IMR-90 (cell line): ENCODE results near the gene NEK9. TPM values are rescaled to one million over a fixed set of nuclear protein-coding genes. Genes with fewer than 3 reads are reported as not detected.

ENCODE experiments used
- ATAC-seq: fragments of 200-7000 bp; cut with Tn5 transposase; 2 replicates; pipeline ENCODE4 v1.9.1; 2020; ENCODE audit warnings: low read depth, mild to moderate bottlenecking, moderate library complexity
- BruUV-seq: library from RNA; stranded (reverse); fragments of 400-500 nt; replicated peaks from 2 replicates; lab custom pipeline; 2021; lab: Mats Ljungman, UMichigan
- CTCF ChIA-PET: fragments of 300-600 bp; formaldehyde crosslinking; extraction: SDS; loops from one replicate; lab custom pipeline; 2021; ENCODE audit warnings: antibody characterized with exemption; lab: Yijun Ruan, JAX
- POLR2A ChIA-PET: fragments of 300-600 bp; sonication (Branson Sonifier 250); formaldehyde crosslinking; loops from one replicate; lab custom pipeline; 2022; ENCODE audit warnings: antibody characterized with exemption; ENCODE audit not compliant: unreplicated experiment; lab: Charles Lee
- DNase-seq: peaks from one replicate; pipeline ENCODE4 v3.0.0; 2013
- H2AFZ ChIP-seq: replicated peaks from 2 replicates; pipeline ENCODE3; 2013; ENCODE audit warnings: low read length, mild to moderate bottlenecking; ENCODE audit not compliant: poor library complexity
- H2AK5ac ChIP-seq: 2 replicates; pipeline ENCODE4 v1.6.1; 2013; ENCODE audit warnings: low read depth, low read length, inconsistent platforms
- H2AK9ac ChIP-seq: replicated peaks from 2 replicates; pipeline ENCODE3; 2013; ENCODE audit warnings: mild to moderate bottlenecking, low read depth, low read length, moderate library complexity; ENCODE audit not compliant: poor library complexity
- H2BK120ac ChIP-seq: 2 replicates; pipeline ENCODE4 v1.6.1; 2013; ENCODE audit warnings: low read depth, low read length, inconsistent platforms
- H2BK15ac ChIP-seq: 3 replicates; pipeline ENCODE4 v1.6.1; 2013; ENCODE audit warnings: low read depth, low read length, inconsistent platforms
- H2BK20ac ChIP-seq: 2 replicates; pipeline ENCODE4 v1.6.1; 2013; ENCODE audit warnings: low read depth, mild to moderate bottlenecking, inconsistent platforms, low read length, moderate library complexity
- H2BK5ac ChIP-seq: 2 replicates; pipeline ENCODE4 v1.6.1; 2013; ENCODE audit warnings: mild to moderate bottlenecking, low read depth, low read length, inconsistent platforms; ENCODE audit not compliant: poor library complexity, severe bottlenecking
- H3K14ac ChIP-seq: replicated peaks from 2 replicates; pipeline ENCODE4 v1.6.1; 2013; ENCODE audit warnings: low read depth, low read length, inconsistent platforms
- H3K18ac ChIP-seq: 2 replicates; pipeline ENCODE4 v1.6.1; 2013; ENCODE audit warnings: low read depth, low read length, control low read depth
- H3K23ac ChIP-seq: 2 replicates; pipeline ENCODE4 v1.6.1; 2013; ENCODE audit warnings: low read depth, low read length, inconsistent platforms
- H3K27ac ChIP-seq: 2 replicates; pipeline ENCODE4 v1.5.1; 2013; ENCODE audit warnings: mild to moderate bottlenecking, control low read depth, low read length; ENCODE audit not compliant: insufficient read depth
- H3K27me3 ChIP-seq: 2 replicates; pipeline ENCODE4 v1.6.1; 2013; ENCODE audit warnings: low read length; ENCODE audit not compliant: control insufficient read depth, insufficient read depth
- H3K36me3 ChIP-seq: 2 replicates; pipeline ENCODE4 v1.6.1; 2013; ENCODE audit warnings: low read length, mixed read lengths; ENCODE audit not compliant: control insufficient read depth, insufficient read depth
- H3K4ac ChIP-seq: 2 replicates; pipeline ENCODE4 v1.6.1; 2013; ENCODE audit warnings: low read depth, low read length, inconsistent platforms
- H3K4me1 ChIP-seq: 2 replicates; pipeline ENCODE4 v1.6.1; 2013; ENCODE audit warnings: low read length, mixed read lengths; ENCODE audit not compliant: control insufficient read depth, insufficient read depth
- H3K4me2 ChIP-seq: 2 replicates; pipeline ENCODE4 v1.6.1; 2013; ENCODE audit warnings: low read depth, mild to moderate bottlenecking, control low read depth, low read length, moderate library complexity
- H3K4me3 ChIP-seq: 2 replicates; pipeline ENCODE4 v1.5.1; 2013; ENCODE audit warnings: low read depth, mild to moderate bottlenecking, control low read depth, low read length, moderate library complexity; ENCODE audit not compliant: insufficient read depth
- H3K56ac ChIP-seq: 2 replicates; pipeline ENCODE4 v1.6.1; 2013; ENCODE audit warnings: low read length, inconsistent platforms; ENCODE audit not compliant: insufficient read depth; ENCODE audit errors: extremely low read depth
- H3K79me1 ChIP-seq, 2 experiments: 2 replicates each; pipeline ENCODE4 v1.6.1; 2013; ENCODE audit warnings: low read length in 2 of 2, inconsistent platforms in 1 of 2, low read depth in 1 of 2
- H3K9ac ChIP-seq: 2 replicates; pipeline ENCODE4 v1.6.1; 2013; ENCODE audit warnings: low read depth, low read length, control low read depth
- H3K9me1 ChIP-seq: 2 replicates; pipeline ENCODE4 v1.6.1; 2013; ENCODE audit warnings: low read length, inconsistent platforms; ENCODE audit not compliant: insufficient read depth
- H3K9me3 ChIP-seq: 2 replicates; pipeline ENCODE4 v1.6.1; 2013; ENCODE audit warnings: low read length; ENCODE audit not compliant: control insufficient read depth, insufficient read depth
- H4K20me1 ChIP-seq: 2 replicates; pipeline ENCODE4 v1.6.1; 2013; ENCODE audit warnings: low read length, inconsistent platforms; ENCODE audit not compliant: insufficient read depth
- H4K5ac ChIP-seq: 2 replicates; pipeline ENCODE4 v1.6.1; 2013; ENCODE audit warnings: mild to moderate bottlenecking, low read depth, low read length, control low read depth
- H4K8ac ChIP-seq, 2 experiments: 2 replicates each; pipeline ENCODE4 v1.6.1; 2013; ENCODE audit warnings: low read depth in 2 of 2, low read length in 2 of 2, control low read depth in 1 of 2, inconsistent platforms in 1 of 2
- H4K91ac ChIP-seq: 2 replicates; pipeline ENCODE4 v1.6.1; 2013; ENCODE audit warnings: low read depth, low read length, inconsistent platforms; ENCODE audit not compliant: insufficient read depth
- CEBPB ChIP-seq: IDR thresholded peaks from 2 replicates; pipeline ENCODE4 v1.6.1; 2012; ENCODE audit warnings: low read depth, low read length, improper control_type of control experiment
- CTCF ChIP-seq: conservative IDR thresholded peaks from 2 replicates; pipeline ENCODE4 v1.5.1; 2012; ENCODE audit warnings: mild to moderate bottlenecking, low read depth, low read length, improper control_type of control experiment
- FOS ChIP-seq: fragments of 150-350 bp; IDR thresholded peaks from 2 replicates; pipeline ENCODE4 v1.6.1; 2016; ENCODE audit warnings: low read depth, low read length
- MAZ ChIP-seq: IDR thresholded peaks from 2 replicates; pipeline ENCODE4 v1.6.1; 2012; ENCODE audit warnings: low read depth, mild to moderate bottlenecking, low read length, improper control_type of control experiment, moderate library complexity, borderline replicate concordance
- MXI1 ChIP-seq: IDR thresholded peaks from 2 replicates; pipeline ENCODE4 v1.6.1; 2012; ENCODE audit warnings: low read depth, mild to moderate bottlenecking, low read length, moderate library complexity, borderline replicate concordance
- NFE2L2 ChIP-seq: fragments of 150-350 bp; IDR thresholded peaks from 2 replicates; pipeline ENCODE4 v1.6.1; 2016; ENCODE audit warnings: low read depth, mild to moderate bottlenecking, low read length
- RCOR1 ChIP-seq: IDR thresholded peaks from 2 replicates; pipeline ENCODE4 v1.6.1; 2012; ENCODE audit warnings: mild to moderate bottlenecking, low read length, improper control_type of control experiment; ENCODE audit not compliant: insufficient replicate concordance
- WGBS, 2 experiments: methylation state at CpG; one replicate each; pipeline versions ENCODE4 v1.1.5 to v1.1.7; 2013; ENCODE audit warnings: missing lambda C conversion rate in 2 of 2; ENCODE audit not compliant: insufficient read length in 1 of 2; ENCODE audit errors: extremely low coverage in 2 of 2; 5-methylcytosine and 5-hydroxymethylcytosine counted together
- dilution Hi-C: fragments of 300-500 bp; cut with HindIII; formaldehyde crosslinking; loops from one replicate; pipeline ENCODE4 v1.14.3; 2018; ENCODE audit warnings: low sequenced_read_pairs; ENCODE audit not compliant: unreplicated experiment
- in situ Hi-C: fragments of 300-500 bp; cut with MboI; formaldehyde crosslinking; loops from 3 replicates; pipeline ENCODE4 v1.14.3; 2019; ENCODE audit warnings: low sequenced_read_pairs, inconsistent platforms, mixed read lengths
- intact Hi-C: fragments of 100-400 bp; cut with micrococcal nuclease; formaldehyde crosslinking; loops from 2 replicates; pipeline ENCODE4 v1.10.0; 2022
- polyA plus RNA-seq, 3 experiments: library from polyadenylated mRNA; depleted of rRNA; stranded (reverse); fragments of >200 nt; gene quantifications; 2 replicates each; pipeline ENCODE4 v1.2.3, GENCODE V29; 2012; ENCODE audit warnings: low replicate concordance in 1 of 3
- total RNA-seq: library from RNA; depleted of rRNA; stranded (reverse); fragments of >200 nt; gene quantifications from 2 replicates; pipeline ENCODE4 v1.2.3, GENCODE V29; 2012

NEK9 gene
- total and polyA plus RNA-seq, 2 of the 4 experiments (the other 2 are of a cell fraction) = 22.9 to 23.2 TPM

- no peak overlapping the region for H3K4me3 ChIP-seq
- H3K18ac ChIP-seq = no peak overlapping the region
- no peaks in the 10 kb centered on the region for H3K9me3 ChIP-seq
- H3K4me1 ChIP-seq = no peaks in the 10 kb centered on the region
- H4K91ac ChIP-seq = no peak overlapping the region
- H3K36me3 ChIP-seq = peaks cover 32% of the 10 kb centered on the region
- H2AK9ac ChIP-seq = no peak overlapping the region
- in situ Hi-C loops = no loop called here
- H4K20me1 ChIP-seq = no peaks in the 10 kb centered on the region
- dilution Hi-C loops = no loop called here
- peaks cover 0 to 3% of the 10 kb centered on the region in 2 experiments; a peak in 1 of 4 replicates for H3K79me1 ChIP-seq
- H2AFZ ChIP-seq = no peak overlapping the region
- H3K27me3 ChIP-seq = no peaks in the 10 kb centered on the region
- ChIA-PET CTCF (no interaction called here), POLR2A (interaction anchor here (0.6 kb wide), 1 partner anchor 72 kb away, joined by 3 read pairs; no protein-coding TSS in a partner anchor)
- H2BK5ac ChIP-seq = no peak overlapping the region
- H3K4ac ChIP-seq = no peak overlapping the region
- no peak overlapping the region for H2AK5ac ChIP-seq
- H3K4me2 ChIP-seq = no peak overlapping the region
- H3K9ac ChIP-seq = no peak overlapping the region
- ATAC-seq (no peak), DNase-seq (no peak)
- intact Hi-C loops = no loop called here
- no CpG with 5 or more reads among the region's 1 CpG for WGBS, 2 experiments
- no peak overlapping the region for H3K14ac ChIP-seq
- H2BK20ac ChIP-seq = no peak overlapping the region
- H4K8ac ChIP-seq = no peak overlapping the region
- no peaks in the 10 kb centered on the region for H3K9me1 ChIP-seq
- H3K23ac ChIP-seq = no peak overlapping the region
- BruUV-seq = no TSS peak
- no peak overlapping the region for H2BK15ac ChIP-seq
- no peak overlapping the region for H3K56ac ChIP-seq
- no peak for TF ChIP-seq FOS
- no peak for TF ChIP-seq CEBPB
- TF ChIP-seq RCOR1 = no peak
- TF ChIP-seq MXI1 = no peak
- no peak for TF ChIP-seq MAZ
- TF ChIP-seq NFE2L2 = no peak
- TF ChIP-seq CTCF = no peak
- no peak overlapping the region for H2BK120ac ChIP-seq
- H4K5ac ChIP-seq = no peak overlapping the region
- H3K27ac ChIP-seq = no peak overlapping the region
Measured at GRCh38 chr14:75098682-75099081, 28.2 kb downstream of the NEK9 start.
